Measurements from ENCODE around the gene TRIM7. TPM values are rescaled to one million over a fixed set of nuclear protein-coding genes. Genes with fewer than 3 reads are reported as not detected.

The TRIM7 gene
- total RNA-seq, 4 donors from 2014 or later: 0.88 to 2.6 (median 2.2) TPM

- H3K36me3 ChIP-seq: peaks cover 0 to 81% (median 9%) of the 10 kb centered on the region in 3 donors
- TF ChIP-seq POLR2A (IDR thresholded peaks at IDR 0.05): no peak
- TF ChIP-seq, protein P1, sequence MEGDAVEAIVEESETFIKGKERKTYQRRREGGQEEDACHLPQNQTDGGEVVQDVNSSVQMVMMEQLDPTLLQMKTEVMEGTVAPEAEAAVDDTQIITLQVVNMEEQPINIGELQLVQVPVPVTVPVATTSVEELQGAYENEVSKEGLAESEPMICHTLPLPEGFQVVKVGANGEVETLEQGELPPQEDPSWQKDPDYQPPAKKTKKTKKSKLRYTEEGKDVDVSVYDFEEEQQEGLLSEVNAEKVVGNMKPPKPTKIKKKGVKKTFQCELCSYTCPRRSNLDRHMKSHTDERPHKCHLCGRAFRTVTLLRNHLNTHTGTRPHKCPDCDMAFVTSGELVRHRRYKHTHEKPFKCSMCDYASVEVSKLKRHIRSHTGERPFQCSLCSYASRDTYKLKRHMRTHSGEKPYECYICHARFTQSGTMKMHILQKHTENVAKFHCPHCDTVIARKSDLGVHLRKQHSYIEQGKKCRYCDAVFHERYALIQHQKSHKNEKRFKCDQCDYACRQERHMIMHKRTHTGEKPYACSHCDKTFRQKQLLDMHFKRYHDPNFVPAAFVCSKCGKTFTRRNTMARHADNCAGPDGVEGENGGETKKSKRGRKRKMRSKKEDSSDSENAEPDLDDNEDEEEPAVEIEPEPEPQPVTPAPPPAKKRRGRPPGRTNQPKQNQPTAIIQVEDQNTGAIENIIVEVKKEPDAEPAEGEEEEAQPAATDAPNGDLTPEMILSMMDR (IDR thresholded peaks at IDR 0.05): no peak
Observed at GRCh38 chr5:181239062-181239663, 34.2 kb upstream of the TRIM7 start.

GRCh38 chr5:181237729-181238385 lies 32.9 kb upstream of the TRIM7 start:
- H3K9me3 ChIP-seq: no peaks in the 10 kb centered on the region
- H3K4me1 ChIP-seq: peaks cover 0 to 23% (median 9%) of the 10 kb centered on the region in 4 donors
- peaks cover 0 to 94% (median 9%) of the 10 kb centered on the region in 3 donors for H3K36me3 ChIP-seq
- no peak for DNase-seq
- no peak for TF ChIP-seq POLR2A (IDR thresholded peaks at IDR 0.05)
- TF ChIP-seq, protein P1 (IDR thresholded peaks at IDR 0.05): no peak
- no peak overlapping the region for H3K4me3 ChIP-seq
- H3K27me3 ChIP-seq: no peaks in the 10 kb centered on the region
- H3K27ac ChIP-seq: no peak overlapping the region

More at GRCh38 chr5:181239062-181239663, 34.2 kb upstream of the TRIM7 start:
- peaks cover 0 to 23% (median 9%) of the 10 kb centered on the region in 4 donors for H3K4me1 ChIP-seq
- H3K9me3 ChIP-seq: no peaks in the 10 kb centered on the region
- no peaks in the 10 kb centered on the region for H3K27me3 ChIP-seq
- H3K27ac ChIP-seq: no peak overlapping the region
- no peak overlapping the region for H3K4me3 ChIP-seq
- DNase-seq: no peak

GRCh38 chr5:181236954-181237641 lies 32.1 kb upstream of the TRIM7 start:
- Histone ChIP-seq H3K4me3 (no peak overlapping the region), H3K27me3 (no peaks in the 10 kb centered on the region), H3K4me1 (peaks cover 0 to 18% (median 5%) of the 10 kb centered on the region in 4 donors), H3K9me3 (no peaks in the 10 kb centered on the region), H3K36me3 (peaks cover 0 to 99% (median 9%) of the 10 kb centered on the region in 3 donors), H3K27ac (no peak overlapping the region)
- DNase-seq: no peak
- TF ChIP-seq, protein P1 (IDR thresholded peaks at IDR 0.05): no peak
- no peak for TF ChIP-seq POLR2A (IDR thresholded peaks at IDR 0.05)

DNA sequence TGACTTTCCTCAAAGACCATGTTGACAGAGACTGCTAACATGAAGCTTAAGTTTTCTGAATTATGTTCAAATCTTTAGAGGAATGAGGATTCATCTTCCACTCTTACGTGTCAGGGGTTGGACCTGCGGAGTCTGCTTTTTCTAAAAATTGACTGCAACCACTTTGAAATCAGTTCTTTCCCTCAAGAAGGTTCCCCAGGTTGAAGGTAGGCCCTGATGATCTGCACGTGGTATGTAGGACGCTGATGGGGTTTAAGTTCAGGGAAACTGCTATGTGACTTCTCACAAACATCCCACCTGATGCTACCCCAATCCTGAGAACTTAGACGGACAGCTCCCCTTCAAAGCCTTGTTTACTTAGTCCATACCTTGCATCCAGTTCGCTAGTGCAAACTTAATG lies 31.5 kb upstream of the TRIM7 start:
- H3K4me1 ChIP-seq: peaks cover 0 to 12% (median under 1%) of the 10 kb centered on the region in 4 donors
- DNase-seq: no peak
- no peak overlapping the region for H3K4me3 ChIP-seq
- H3K9me3 ChIP-seq: no peaks in the 10 kb centered on the region
- no peak overlapping the region for H3K27ac ChIP-seq
- TF ChIP-seq POLR2A (IDR thresholded peaks at IDR 0.05): no peak
- TF ChIP-seq, protein P1 (IDR thresholded peaks at IDR 0.05): no peak
- H3K27me3 ChIP-seq: no peaks in the 10 kb centered on the region
- H3K36me3 ChIP-seq: peaks cover 0 to 95% (median 9%) of the 10 kb centered on the region in 3 donors

DNA sequence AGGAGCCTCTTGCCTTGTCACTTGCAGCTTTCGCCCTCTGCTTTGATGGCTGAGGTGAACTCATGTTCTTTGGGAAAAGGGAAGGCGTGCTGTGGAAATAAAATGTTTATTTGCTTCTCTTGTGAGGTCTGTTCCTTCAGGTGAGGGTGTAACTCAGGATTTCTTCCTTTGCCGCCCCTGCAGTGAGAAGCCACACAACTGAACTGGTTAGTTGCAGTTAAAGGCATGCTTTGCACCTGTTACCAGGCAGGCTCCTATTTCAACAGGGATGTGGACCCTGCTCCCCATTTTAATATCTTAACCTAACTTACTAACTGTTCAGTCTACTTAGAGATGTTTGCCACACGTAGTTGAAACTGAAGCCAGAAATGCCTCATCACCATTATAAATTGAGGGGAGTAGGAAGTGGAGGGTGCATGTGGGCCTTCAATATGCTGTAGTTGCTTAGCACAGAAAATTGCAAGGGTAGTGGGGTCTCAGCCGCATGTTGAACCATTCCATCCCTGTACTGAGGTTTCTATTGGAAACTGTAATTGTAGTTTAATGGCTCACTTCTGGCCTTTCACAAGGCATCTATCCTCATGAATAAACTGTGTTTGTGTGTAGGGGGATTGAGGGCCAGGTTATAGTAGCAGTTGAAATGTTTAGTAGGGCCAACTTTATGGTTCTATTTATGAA lies 30.8 kb upstream of the TRIM7 start:
- H3K36me3 ChIP-seq: peaks cover 0 to 95% (median 9%) of the 10 kb centered on the region in 3 donors
- TF ChIP-seq, protein P1 (IDR thresholded peaks at IDR 0.05): no peak
- TF ChIP-seq POLR2A (IDR thresholded peaks at IDR 0.05): no peak
- H3K4me3 ChIP-seq: no peak overlapping the region
- H3K4me1 ChIP-seq: peaks cover 0 to 7% (median 0%) of the 10 kb centered on the region in 4 donors
- H3K27ac ChIP-seq: no peak overlapping the region
- DNase-seq: no peak
- H3K27me3 ChIP-seq: no peaks in the 10 kb centered on the region
- H3K9me3 ChIP-seq: no peaks in the 10 kb centered on the region

Measured in Peyer's patch (tissue), 4 donors.